IPS DF 4.7 (cell line): ENCODE measurements around the gene ISG20L2.
"Not testable (repeated sequence)": the region's sequence is repeated elsewhere in the genome, so short reads cannot be mapped to it uniquely, and the experiment has no call there.

ENCODE experiments used
- DNase-seq: peaks from one replicate; pipeline ENCODE4 v3.0.0-alpha.2; 2013; ENCODE audit warnings: low spot score; ENCODE audit errors: extremely low read depth

Gene ISG20L2, protein sequence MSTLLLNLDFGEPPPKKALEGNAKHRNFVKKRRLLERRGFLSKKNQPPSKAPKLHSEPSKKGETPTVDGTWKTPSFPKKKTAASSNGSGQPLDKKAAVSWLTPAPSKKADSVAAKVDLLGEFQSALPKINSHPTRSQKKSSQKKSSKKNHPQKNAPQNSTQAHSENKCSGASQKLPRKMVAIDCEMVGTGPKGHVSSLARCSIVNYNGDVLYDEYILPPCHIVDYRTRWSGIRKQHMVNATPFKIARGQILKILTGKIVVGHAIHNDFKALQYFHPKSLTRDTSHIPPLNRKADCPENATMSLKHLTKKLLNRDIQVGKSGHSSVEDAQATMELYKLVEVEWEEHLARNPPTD

DNA sequence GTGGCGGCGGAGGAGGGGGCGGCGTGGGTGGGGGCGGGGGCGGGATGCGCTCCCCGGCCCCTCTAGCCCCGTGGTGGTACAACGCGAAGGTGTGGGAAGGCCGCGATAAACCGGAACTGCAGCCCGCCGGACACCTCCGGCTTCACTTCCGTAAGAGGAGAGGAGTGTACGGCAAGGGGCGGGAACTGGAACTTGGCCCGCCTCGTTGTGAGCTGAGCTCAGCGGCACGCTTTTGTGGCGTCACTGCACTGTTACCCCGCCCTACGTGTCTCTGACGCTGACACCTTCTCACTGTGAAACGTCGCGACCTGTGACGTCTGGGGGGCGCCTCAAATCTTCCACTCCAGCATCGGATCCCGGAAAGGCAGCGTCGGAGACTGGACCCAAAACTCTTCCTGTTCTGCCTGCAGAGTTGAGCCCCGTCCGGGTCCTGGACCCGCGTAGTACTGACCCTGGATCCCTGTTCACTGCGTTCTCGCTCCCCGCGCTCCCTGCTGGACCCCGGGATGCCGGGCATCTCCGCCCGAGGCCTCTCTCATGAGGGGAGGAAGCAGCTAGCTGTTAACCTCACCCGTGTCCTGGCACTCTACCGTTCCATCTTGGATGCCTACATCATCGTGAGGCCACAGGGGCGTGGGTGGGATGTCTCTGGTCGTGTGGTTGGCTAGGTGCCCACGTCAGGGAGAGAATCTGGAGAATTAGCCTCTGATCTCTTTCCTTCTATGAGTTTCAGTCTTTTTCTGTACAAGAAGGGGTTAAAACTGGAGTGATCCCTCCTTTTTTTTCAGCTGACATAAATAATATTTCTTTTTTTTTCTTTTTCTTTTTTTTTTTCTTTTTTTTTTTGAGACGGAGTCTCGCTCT is at the start of gene ISG20L2:
Gene ISG20L2, minus strand, starts transcription at position 168 of the 864 bp plus-strand sequence. CDS start 1,114 bp downstream, outside the sequence.
- no peak for DNase-seq

DNA sequence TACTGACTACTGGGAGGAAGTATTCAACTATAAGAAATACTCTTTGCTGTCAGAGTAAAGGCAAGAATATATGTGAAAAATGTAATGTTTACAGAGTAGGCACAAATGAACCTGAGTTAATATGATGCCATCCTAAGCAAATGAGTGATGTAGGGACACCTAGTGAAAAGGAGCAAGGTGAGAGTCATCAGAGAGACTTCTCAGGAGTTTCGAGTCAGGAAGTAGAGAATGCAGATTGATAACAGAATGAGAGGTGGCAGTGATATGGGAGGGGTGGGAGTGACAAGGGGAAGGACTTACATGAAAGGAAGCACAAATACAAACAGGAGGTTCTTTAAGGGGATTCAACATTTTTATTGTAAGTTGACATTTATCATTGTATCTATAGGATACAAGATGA is 49.0 kb upstream of the ISG20L2 start:
- no peak for DNase-seq

DNA sequence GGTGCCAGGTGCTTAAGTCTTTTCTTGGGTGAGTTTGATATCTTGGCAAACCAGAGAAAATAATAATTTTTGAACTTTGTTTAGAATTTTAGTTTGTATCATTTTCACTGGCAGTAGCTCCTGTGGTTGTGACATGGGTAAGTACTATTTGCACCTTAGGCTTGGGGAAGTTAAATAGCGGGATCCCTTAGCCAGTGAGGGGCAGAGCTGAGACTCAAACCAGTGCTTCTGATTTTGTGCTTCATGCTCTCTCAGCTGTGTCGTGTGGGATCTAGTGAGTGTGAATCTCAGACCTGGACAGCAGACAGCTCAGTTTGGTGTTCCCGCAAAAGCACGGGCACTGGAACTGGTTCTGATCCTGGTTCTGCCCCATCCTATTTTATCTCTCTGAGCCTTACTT is 48.4 kb upstream of the ISG20L2 start:
- no peak for DNase-seq

DNA sequence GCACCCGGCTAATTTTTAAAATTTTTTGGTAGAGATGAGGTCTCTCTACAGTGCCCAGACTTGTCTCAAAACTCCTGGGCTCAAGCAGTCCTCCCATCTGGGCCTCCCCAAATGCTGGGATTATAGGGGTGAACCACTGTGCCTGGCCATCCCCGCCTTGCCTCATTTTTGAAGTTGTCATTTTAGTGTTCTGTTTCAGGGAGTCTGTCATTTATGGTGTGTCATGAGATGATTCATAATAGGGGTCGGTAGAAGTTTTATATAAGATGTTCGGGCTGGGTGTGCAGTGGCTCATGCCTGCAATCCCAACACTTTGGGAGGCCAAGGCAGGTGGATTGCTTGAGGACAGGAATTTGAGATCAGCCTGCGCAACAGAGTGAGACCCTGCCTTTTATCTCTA is 47.2 kb upstream of the ISG20L2 start:
- DNase-seq, result no peak

DNA sequence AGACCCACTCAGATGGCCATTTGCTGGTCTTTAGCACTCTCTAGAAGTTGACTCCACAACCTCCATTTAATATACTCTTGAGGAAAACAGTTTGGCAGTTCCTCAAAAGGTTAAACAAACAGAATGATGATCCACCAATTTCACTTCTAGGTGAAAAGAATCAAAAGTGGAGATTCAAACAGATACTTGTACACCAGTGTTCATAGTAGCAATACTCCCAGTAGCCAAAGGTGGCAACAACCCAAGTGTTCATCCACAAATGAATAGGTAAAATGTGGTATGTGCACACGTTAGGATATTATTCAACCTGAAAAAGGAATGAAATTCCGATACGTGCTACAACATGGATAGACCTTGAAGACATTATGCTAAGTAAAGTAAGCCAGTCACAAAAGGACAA is 45.0 kb upstream of the ISG20L2 start:
- no peak for DNase-seq

DNA sequence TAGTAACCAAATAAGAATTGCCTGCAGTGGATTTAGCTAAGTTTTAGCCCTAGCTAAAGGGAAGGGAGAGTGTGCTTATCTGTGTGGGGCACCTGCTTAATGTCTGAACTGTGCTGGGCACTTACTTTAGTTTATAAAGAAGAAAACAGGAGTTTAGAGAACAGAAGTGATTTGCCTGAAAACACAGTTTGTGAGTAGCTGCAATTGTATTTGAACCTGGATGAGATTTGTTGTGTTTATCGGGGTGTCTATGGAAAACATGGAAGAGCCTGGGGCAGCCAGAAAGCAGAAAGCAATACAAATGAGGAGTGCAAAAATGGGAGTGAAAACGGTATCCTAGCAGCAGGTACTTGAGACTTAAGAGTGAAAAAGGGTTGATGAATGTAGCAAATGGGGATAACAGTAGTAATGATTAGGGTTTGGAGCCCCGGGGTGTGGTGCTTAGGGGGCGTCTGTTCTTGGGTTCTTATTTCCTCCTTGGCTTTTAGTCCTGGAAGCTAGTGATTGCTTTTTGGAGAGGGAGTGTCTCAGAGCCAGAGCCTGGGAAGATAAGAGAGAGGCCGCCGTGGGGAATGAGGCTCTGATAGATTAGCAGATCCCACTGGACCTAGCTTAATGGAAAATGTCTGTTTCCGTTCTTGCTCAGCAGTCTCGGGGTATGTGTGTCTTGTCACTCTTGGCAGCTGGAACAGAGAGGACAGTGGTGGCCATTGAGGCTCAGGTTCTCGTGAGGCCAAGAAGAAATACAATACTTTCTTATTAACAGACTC is 44.3 kb upstream of the ISG20L2 start:
- DNase-seq, result no peak

DNA sequence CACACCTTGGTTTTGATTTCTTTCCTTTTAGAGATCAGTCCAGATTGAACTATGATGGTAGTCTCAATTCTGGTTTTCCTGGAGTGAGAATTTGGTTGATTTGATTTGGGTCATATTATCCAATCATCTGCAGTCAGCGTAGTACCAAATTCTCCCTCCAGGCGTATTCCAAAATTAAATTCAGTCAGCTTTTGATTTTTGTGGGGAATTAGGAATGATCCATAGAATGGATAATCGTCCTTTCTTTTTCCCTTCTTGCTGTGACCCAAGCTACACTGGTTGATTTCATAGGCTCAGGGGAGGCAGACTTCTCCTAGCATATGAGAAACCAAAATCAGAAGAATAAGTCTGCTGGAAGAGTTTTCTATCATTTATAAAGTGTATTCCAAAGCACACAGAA is 43.7 kb upstream of the ISG20L2 start:
- no peak for DNase-seq

DNA sequence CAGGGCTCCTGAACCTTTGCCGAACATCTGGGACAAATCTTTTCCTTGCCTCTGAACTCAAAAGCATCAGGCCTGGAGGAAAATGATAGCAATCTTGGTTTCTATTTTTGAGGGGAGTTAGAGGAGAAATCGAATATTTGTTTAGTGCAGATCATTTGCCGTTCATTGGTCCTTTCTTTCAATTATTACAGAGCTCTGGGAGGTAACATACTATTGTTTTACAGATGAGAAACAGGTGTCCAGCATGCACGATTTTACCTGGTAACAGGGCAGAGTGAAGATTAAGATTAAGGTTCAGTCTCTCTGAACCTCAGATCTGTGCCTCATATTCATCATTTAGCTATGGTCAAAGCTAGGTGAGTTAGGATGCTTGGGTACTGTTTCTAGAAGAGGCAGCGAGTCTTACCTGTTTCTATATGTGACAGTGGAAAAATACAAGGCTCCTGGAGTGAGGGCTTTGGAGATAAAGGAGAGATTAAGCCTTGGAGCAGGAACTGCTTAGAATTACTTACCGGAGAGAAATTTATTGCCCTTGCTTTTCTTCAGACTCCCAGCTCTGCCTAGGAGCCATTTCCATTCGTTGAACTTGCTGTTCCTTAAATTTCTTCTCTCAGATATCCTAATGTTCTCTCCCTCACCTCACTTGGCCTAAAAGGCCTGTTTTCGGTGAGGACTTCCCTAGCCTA is 40.2 kb upstream of the ISG20L2 start:
- DNase-seq, result no peak

DNA sequence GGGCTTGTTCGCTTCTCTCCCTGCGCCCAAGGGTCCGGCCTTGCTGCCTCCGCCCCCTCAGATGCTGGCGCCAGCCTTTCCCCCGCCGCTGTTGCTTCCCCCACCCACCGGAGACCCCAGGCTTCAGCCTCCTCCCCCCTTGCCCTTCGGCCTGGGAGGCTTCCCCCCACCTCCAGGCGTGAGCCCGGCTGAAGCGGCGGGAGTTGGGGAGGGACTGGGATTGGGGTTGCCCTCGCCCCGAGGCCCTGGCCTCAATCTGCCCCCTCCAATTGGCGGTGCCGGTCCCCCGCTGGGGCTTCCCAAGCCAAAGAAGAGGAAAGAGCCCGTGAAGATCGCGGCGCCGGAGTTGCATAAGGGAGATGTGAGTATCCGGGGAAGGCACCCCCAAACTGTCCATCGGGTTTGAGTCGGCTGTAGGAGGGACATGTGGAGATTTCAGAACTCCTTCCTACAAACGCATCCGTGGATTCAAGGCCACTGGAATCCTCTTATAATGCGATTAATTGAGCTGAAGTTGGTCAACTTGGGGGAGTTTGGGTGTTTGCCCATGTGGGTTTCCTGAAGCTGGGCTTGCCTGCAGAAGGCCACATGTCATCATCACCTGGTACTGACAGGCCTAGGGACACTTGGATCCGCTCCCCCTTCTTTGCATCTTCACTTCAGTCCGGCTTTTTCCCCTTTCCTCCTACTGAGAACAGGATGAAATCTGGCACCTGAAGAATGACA is 39.5 kb upstream of the ISG20L2 start:
- DNase-seq, result no peak

DNA sequence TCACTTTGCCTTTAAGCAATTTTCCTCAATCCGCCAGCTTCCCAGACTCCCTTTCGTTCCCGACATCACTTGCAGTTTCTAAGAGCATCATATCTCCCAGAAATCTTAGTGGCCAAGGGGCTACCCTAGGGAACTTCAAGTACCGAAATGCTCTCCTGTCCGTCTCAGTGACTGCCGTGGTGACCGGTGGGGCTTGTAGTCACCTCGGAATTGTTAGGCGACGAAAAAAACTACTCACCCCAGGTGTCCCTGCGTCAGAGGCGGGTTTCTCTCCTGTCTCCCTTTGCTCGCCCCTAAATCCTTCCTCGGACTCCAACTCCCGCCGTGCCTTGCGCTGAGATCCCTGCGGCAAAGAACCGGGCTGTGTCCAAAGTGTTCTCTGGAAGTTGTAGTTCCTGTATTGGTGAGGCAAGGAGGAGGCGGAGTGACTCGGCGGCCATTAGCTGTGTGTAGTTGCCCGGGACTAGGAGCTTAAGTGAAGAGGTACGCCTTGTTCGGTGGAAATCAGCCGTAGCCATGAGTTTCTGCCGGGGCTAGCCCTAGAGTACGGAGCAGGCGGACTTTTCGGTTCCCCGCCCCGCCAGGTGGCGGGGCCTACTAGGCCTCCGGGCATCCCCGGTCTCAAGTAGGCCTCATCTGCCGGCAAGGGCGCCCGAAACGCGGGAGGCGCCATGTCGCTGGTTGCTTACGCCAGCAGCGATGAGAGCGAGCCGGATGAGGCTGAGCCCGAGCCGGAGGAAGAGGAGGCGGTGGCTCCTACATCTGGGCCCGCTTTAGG is 38.7 kb upstream of the ISG20L2 start, which contains the start of gene PRCC:
Gene PRCC, plus strand, starts transcription at position 435 of the 778 bp plus-strand sequence. Its CDS starts 237 bp downstream, at position 672.
- DNase-seq, result peak; percentile 100

DNA sequence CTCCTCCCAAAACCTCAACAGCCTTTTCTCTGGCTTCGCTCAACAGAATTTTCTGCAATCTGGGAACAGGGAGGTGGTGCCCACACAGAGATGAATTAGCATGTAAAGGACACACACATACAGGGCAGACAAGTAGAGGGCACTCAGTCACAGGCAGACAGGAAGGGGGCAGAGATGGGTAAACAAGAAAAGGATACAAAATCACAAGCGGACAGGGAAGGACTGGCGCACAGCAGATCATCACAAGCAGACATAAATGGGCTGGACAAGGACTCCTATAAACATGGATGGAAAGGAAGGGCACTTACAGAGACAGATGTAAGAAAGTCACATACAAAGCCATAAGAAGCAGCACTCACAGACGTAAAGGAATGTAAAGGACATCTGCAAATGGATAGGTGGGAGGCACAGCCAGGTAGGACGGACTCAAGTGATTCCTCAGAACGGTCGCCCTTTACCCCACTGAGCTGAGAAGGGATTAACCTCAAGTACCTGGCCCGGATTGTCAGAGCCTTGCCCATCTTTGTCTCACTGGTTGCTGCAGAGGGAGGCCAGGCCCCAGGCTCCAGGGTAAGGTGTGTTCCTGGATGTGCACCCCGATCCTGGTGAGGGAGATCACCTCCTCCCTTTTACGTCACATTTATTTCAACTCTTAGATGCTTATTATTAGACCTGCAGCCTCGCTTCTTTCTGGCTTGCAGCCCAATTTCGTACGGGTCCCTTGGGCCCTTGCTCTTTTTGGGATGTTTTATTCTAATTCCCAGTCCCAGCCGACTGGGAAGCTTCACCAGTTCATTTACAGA is 37.9 kb upstream of the ISG20L2 start:
- no peak for DNase-seq

DNA sequence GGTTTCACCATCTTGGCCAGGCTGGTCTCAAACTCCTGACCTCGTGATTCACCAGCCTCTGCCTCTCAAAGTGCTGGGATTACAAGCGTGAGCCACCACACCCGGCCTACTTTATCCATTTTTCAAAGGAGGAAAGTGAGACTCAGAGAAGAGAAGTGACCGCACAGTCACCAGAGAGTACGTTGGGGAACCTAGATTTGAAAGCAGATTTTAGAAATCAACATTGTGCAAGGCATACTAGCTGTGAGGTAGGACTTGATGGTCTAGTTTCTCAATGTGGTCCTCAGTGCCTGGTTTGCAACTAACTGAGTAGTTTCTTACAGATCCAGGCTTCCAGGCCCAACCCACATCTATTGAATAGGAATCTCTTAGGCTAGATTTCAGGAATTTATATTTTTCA is 37.1 kb upstream of the ISG20L2 start:
- no peak for DNase-seq

DNA sequence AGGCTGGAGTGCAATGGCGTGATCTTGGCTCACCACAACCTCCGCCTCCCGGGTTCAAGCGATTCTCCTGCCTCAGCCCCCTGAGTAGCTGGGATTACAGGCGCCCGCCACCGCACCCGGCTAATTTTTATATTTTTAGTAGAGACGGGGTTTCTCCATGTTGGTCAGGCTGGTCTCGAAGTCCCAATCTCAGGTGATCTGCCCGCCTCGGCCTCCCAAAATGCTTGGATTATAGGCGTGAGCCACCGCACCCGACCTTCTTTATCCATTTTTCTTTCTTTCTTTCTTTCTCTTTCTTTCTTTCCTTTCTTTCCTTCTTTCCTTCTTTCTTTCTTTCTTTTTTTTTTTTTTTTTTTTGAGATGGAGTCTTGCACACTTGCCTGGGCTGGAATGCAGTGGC is 36.6 kb upstream of the ISG20L2 start:
- DNase-seq, result not testable (repeated sequence)

DNA sequence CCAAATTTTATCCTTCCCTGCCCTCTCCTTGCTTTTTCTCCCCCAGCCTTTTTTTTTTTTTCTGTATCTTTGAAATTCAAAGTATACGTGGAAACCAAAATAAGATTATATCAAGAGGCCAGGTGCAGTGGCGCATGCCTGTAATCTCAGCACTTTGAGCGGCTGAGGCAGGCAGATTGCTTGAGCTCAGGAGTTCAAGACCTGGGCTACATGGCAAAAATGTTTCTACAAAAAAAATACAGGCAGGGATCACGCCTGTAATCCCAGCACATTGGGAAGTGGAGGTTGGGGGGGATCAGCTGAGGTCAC is 32.2 kb upstream of the ISG20L2 start:
- DNase-seq, result no peak

DNA sequence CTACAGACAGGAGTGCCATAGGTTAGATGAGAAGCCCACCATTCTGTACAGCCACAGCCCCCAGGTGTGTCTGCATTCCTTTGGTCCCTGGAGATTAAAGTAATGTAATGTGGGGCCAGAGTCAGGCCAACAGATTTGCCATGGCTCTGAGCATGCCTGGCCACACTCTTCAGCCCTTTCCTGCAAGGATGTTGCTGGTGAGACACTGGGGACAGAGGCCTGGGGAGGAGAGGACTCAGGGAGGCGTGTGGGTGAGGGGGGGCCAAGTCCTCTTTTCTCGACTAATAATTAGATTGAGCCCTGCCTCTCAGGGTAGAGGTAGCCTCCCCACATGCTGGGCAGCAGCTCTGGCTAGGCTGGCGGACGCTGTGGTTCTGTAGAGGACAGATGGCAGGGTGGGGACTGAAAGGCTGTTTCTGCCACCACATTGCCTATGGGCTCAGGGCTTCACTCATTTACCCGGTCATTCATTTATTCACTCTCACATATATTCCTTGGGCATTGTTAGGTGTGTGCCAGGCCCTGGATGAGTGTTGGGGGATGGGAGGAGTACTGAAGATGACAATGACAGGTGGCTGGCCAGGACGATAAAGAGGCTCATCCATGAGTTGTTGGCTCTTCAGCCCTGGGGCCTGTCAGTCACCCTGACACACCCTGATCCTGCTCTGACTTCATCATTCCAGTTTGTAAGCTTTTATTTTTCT is 31.7 kb upstream of the ISG20L2 start:
- DNase-seq, result no peak

DNA sequence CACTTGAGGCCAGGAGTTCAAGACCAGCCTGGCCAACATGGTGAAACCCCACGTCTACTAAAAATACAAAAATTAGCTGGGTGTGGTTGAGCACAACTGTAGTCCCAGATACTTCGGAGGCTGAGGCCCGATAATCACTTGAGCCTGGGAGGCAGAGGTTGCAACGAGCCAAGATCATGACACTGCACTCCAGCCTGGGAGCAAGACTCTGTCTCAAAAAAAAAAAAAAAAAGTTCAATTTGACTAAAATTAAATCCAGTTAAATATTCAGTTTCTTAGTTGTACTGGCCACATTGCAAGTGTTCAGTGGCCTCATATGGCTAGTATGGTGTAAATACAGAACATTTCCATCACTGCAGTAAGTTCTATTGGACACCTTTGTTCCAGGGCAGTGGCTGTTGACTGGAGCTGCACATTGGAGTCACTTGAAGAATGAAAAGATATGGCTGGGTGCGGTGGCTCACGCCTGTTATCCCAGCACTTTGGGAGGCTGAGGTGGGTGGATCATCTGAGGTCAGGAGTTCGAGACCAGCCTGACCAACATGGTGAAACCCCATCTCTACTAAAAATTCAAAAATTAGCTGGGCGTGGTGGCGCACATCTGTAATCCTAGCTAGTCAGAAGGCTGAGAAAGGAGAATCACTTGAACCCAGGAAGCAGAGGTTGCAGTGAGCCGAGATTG is 29.1 kb upstream of the ISG20L2 start:
- DNase-seq, result not testable (repeated sequence)

DNA sequence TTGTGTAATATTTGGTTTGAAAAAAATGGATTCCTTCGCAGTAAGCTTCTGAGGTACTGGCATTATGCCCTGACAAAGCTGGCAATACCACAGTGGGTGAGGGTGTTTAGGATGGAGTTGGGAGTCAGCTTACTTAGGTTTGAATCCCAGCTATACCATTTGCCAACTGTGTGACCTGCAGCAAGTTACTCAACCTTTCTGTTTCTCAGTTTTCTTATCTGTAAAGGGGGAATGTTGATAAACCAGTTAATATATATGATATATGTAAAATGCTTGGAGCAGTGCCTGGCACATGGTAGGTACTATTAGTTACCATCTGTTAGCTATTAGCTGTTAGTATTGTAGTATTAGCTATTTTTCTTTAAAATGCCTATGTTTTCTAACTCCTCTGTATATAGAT is 27.8 kb upstream of the ISG20L2 start:
- DNase-seq, result no peak

DNA sequence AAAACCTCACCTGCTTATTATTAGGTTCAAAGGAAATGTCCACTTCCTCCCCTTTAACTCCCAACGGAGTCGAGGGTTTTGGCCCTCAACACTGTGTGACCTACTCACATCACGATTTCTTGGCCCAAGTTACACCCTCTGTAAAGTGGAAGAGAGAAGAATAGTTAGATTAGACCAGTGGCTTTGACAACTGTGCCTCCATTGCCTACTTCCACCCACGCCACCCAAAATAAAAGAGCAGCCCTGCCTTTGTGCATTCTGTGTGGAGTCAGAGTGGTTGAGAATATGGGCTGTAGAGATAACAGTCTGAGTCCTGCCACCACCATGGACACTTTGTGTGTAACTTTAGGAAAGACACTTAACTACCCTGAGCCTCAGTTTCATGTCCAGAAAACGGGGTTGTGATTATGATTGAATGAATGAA is 27.0 kb upstream of the ISG20L2 start:
- DNase-seq, result no peak
